Pericardium fibroblast (primary cell): ENCODE measurements around the gene TBC1D20. TPM values are rescaled to one million over a fixed set of nuclear protein-coding genes. Genes with fewer than 3 reads are reported as not detected.

Experiments used
- total RNA-seq: library from RNA; depleted of rRNA; stranded (reverse); fragments of >200 nt; gene quantifications from 2 replicates; pipeline ENCODE4 v1.2.3, GENCODE V29; 2015

The TBC1D20 gene
- total RNA-seq = 36.1 and 38.8 TPM in 2 replicates

DNA sequence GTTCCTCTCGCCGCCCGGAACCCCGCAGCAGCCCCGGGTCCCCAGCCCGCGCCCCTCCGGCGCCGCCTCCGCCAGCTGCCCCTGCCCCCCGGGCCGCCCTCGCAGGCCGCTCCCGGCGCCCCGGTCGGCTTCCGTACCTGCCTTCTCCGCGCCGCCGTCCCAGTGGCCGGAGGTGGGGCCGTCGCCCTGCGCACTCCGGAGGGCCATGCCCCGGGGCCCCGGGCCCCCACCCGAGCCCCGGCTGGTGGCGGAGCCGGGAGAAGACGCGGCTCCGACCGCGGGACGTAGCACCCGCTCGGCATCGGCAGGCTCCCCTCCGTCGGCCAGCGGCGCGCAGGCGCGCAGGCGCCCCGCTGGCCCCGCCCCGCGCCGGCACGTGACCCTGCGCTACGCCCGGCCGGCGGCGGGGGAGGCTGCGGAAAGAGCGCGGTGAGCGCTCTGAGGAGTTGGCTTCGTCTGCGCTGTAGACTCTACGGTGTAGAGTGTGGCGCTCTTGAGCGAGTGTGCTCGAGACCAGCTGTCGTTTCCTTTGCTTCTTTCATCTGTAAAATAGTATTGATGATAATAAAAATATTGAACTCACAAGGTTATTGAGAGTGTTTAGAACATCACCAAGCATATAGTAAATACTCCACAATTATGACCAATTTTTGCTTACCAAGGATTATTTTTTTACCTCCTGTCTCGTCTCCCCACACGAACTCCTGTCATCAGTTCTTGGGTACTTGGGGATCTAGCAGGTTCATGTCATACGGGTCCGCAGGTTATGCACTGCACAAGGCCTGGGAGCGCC is at the start of gene TBC1D20:
TSS of gene TBC1D20 (minus strand) at position 335 of the 793 bp plus-strand sequence. CDS start at position 207, 128 bp downstream.

DNA sequence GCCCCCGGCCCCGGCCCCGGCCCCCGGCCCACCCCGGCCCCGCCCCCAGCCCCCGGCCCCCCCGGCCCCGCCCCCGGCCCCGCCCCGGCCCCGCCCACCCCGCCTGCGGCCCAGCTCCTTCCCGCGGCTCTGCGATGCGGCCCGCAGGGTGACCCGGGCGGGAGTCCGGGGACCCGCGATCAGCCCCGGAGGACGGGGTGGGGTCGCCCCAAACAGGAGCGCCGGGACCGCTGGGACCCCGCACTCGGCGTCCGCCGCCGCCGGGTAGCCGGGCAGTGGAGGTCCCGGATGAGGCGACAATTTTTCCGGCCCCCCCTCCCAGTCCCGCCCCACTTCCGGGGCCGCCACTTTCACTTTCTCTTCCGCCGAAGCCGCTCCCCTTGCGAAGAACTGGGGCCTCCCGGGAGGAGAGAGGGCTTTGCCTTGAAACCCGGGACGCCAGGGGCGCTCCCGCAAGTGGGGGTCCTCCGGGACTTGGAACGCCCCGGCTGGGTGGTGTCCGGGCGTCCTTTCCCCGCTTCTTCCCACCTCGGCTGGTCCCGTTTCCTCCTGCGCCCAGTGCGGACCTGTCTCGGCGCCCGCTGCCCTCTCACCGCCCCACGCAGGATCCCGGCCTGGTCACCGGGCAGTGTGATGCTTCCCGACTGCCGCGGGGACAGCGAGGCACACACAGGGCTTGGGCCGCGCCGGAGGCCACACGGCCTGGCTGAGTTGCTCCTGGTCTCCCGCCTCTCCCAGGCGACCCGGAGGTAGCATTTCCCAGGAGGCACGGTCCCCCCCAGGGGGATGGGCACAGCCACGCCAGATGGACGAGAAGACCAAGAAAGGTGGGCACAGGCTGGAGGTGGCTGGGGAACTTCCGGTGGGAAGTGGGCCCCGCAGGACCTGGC is 54.1 kb downstream of the TBC1D20 start, which contains the start of gene RBCK1:
TSS of gene RBCK1 (plus strand) at position 347 of the 890 bp plus-strand sequence. CDS start at position 806, 459 bp downstream.

Other genes with a start within 250 kb of the TBC1D20 start
- not detected in 2 replicates for gene DEFB129, start 235.3 kb downstream of the TBC1D20 start, total RNA-seq
- not detected in 2 replicates for gene DEFB132, start 204.8 kb downstream of the TBC1D20 start, total RNA-seq
- gene C20orf96, start 171.8 kb downstream of the TBC1D20 start, total RNA-seq = 0.51 and 0.93 TPM in 2 replicates
- 25.1 and 34.5 TPM in 2 replicates for gene ZCCHC3, start 165.0 kb downstream of the TBC1D20 start, total RNA-seq
- gene SOX12, start 137.0 kb downstream of the TBC1D20 start, total RNA-seq = 17.6 and 19.7 TPM in 2 replicates
- gene NRSN2, start 115.4 kb downstream of the TBC1D20 start, total RNA-seq = 55.3 and 58.9 TPM in 2 replicates
- gene TRIB3, start 81.8 kb downstream of the TBC1D20 start, total RNA-seq = 79.1 and 152 TPM in 2 replicates
- gene RBCK1, start 54.2 kb downstream of the TBC1D20 start, total RNA-seq = 117 and 150 TPM in 2 replicates
- 52.3 and 75.8 TPM in 2 replicates for gene CSNK2A1, start 81.3 kb upstream of the TBC1D20 start, total RNA-seq
- gene TCF15, start 147.8 kb upstream of the TBC1D20 start, total RNA-seq = under 0.01 TPM in 1 of 2 replicates, not detected in the other
- gene SRXN1, start 190.7 kb upstream of the TBC1D20 start, total RNA-seq = 37.5 and 41.7 TPM in 2 replicates
- gene SCRT2, start 213.3 kb upstream of the TBC1D20 start, total RNA-seq = not detected in 2 replicates